ENCODE results near the gene TRIM56. TPM values are rescaled to one million over a fixed set of nuclear protein-coding genes. Genes with fewer than 3 reads are reported as not detected.

Gene TRIM56
- total and polyA plus RNA-seq, 2 of the 13 experiments (the other 11 are each of a cell fraction or from before 2014, with no cell fraction given), result 3.2 to 7.1 TPM

DNA sequence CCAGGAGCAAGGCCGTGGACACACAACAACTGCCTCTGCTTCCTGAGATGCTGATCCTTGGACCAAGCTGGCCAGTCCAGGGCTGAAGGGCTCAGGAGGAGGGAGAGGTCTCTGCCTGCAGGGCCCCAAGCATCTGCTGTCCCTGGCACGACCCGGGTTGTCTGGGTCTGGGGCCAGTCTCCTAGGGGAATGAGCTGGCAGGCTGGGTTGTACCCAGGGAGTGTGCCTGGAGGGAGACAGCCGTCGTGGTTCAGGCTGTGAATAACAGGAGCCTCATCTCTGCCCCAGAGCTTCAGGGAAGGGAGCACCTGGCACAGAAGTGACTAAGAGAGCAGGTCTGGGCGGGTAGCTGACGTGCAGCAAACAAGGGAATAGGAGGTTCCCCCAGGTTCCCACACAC, 23.7 kb downstream of the TRIM56 start:
- no peaks in the 10 kb centered on the region for H3K9me3 ChIP-seq (ENCODE audit: low read length)
- ChIA-PET POLR2A (interaction anchor here (0.7 to 3.8 kb wide), 8 partner anchors 8 to 219 kb away, joined by 3 to 68 read pairs (median 6); partner anchors contain the start of genes MOGAT3, SERPINE1, UFSP1 and VGF), CTCF (ENCODE audit: low intra/inter-chr PET ratio, low total read pairs) (no interaction called here)
- H3K4me1 ChIP-seq (ENCODE audit: insufficient read depth, low read length), result peaks cover 85% of the 10 kb centered on the region
- H2AFZ ChIP-seq (ENCODE audit: low read length), result no peak overlapping the region
- no peak for DNase-seq (ENCODE audit: low spot score)
- H3K9ac ChIP-seq (ENCODE audit: insufficient read depth, low read depth, low read length), result peak overlapping the region; percentile 41; the same call in 1 of the 2 replicates
- in situ Hi-C loops (cut with HindIII; ENCODE audit: extremely low pct_ligation_motif_present, low pct_unique_long_range_greater_than_20kb) (no loop called here), intact Hi-C loops (cut with micrococcal nuclease; ENCODE audit: unreplicated experiment) (no loop called here)
- no peaks in the 10 kb centered on the region for H3K36me3 ChIP-seq (replicated peaks in 1 of 2; ENCODE audit: control insufficient read depth in 1 of 2, insufficient read depth in 2 of 2, low read length in 2 of 2)
- no peak for FAIRE-seq
- peak overlapping the region; percentile 71 for H3K4me2 ChIP-seq (ENCODE audit: low read depth, low read length)
- peak; percentile 61 for ATAC-seq
- peak overlapping the region in 1 of 3 experiments; percentile 51; a peak in 1 of 6 replicates for H3K4me3 ChIP-seq (replicated peaks in 1 of 3; ENCODE audit: insufficient read depth in 1 of 3, low read depth in 2 of 3, low read length in 3 of 3)
- H3K27me3 ChIP-seq (ENCODE audit: control insufficient read depth in 1 of 2, insufficient read depth in 2 of 2, low read length in 2 of 2), result 0 out of 5 replicates have a peak, but pooled peaks cover 0 to 3% of the 10 kb centered on the region in 2 experiments
- no TSS peak for BruUV-seq (replicated peaks)
- no peaks in the 10 kb centered on the region for H3K79me2 ChIP-seq (ENCODE audit: insufficient read depth, low read length)
- no peaks in the 10 kb centered on the region for H4K20me1 ChIP-seq (ENCODE audit: insufficient read depth, low read length)
- peak overlapping the region; percentile 51 for H3K27ac ChIP-seq (ENCODE audit: extremely low read length, insufficient read depth, low read length)
- WGBS (ENCODE audit: low lambda C conversion rate), result no CpG with 5 or more reads among the region's 7 CpGs
- TF ChIP-seq ZNF263 (CRISPR knock-in tag; IDR thresholded peaks at IDR 0.05), result peak; percentile 87
- TF ChIP-seq NFRKB (IDR thresholded peaks at IDR 0.05), result no peak
- no peak for TF ChIP-seq GPN1 (CRISPR knock-in tag; IDR thresholded peaks at IDR 0.05; ENCODE audit: borderline replicate concordance)
- TF ChIP-seq TCF7 (IDR thresholded peaks at IDR 0.05; ENCODE audit: low read depth), result no peak
- no peak for TF ChIP-seq REL (CRISPR knock-in tag; conservative IDR thresholded peaks at IDR 0.05)
- TF ChIP-seq HIC2 (CRISPR knock-in tag; IDR thresholded peaks at IDR 0.05; ENCODE audit: low read depth), result peak; percentile 60; the same call in 1 of the 2 replicates
- TF ChIP-seq, protein P1, sequence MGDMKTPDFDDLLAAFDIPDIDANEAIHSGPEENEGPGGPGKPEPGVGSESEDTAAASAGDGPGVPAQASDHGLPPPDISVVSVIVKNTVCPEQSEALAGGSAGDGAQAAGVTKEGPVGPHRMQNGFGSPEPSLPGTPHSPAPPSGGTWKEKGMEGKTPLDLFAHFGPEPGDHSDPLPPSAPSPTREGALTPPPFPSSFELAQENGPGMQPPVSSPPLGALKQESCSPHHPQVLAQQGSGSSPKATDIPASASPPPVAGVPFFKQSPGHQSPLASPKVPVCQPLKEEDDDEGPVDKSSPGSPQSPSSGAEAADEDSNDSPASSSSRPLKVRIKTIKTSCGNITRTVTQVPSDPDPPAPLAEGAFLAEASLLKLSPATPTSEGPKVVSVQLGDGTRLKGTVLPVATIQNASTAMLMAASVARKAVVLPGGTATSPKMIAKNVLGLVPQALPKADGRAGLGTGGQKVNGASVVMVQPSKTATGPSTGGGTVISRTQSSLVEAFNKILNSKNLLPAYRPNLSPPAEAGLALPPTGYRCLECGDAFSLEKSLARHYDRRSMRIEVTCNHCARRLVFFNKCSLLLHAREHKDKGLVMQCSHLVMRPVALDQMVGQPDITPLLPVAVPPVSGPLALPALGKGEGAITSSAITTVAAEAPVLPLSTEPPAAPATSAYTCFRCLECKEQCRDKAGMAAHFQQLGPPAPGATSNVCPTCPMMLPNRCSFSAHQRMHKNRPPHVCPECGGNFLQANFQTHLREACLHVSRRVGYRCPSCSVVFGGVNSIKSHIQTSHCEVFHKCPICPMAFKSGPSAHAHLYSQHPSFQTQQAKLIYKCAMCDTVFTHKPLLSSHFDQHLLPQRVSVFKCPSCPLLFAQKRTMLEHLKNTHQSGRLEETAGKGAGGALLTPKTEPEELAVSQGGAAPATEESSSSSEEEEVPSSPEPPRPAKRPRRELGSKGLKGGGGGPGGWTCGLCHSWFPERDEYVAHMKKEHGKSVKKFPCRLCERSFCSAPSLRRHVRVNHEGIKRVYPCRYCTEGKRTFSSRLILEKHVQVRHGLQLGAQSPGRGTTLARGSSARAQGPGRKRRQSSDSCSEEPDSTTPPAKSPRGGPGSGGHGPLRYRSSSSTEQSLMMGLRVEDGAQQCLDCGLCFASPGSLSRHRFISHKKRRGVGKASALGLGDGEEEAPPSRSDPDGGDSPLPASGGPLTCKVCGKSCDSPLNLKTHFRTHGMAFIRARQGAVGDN (CRISPR knock-in tag; IDR thresholded peaks at IDR 0.05), result peak; percentile 61; the same call in 1 of the 2 replicates
- no peak for TF ChIP-seq ZBTB2 (CRISPR knock-in tag; IDR thresholded peaks at IDR 0.05; ENCODE audit: low read depth)
- TF ChIP-seq ZMYM3 (CRISPR knock-in tag; IDR thresholded peaks at IDR 0.05), result peak; percentile 42; the same call in 1 of the 2 replicates
- no peak for TF ChIP-seq SNAPC2 (CRISPR knock-in tag; IDR thresholded peaks at IDR 0.05)
- TF ChIP-seq, protein P2, sequence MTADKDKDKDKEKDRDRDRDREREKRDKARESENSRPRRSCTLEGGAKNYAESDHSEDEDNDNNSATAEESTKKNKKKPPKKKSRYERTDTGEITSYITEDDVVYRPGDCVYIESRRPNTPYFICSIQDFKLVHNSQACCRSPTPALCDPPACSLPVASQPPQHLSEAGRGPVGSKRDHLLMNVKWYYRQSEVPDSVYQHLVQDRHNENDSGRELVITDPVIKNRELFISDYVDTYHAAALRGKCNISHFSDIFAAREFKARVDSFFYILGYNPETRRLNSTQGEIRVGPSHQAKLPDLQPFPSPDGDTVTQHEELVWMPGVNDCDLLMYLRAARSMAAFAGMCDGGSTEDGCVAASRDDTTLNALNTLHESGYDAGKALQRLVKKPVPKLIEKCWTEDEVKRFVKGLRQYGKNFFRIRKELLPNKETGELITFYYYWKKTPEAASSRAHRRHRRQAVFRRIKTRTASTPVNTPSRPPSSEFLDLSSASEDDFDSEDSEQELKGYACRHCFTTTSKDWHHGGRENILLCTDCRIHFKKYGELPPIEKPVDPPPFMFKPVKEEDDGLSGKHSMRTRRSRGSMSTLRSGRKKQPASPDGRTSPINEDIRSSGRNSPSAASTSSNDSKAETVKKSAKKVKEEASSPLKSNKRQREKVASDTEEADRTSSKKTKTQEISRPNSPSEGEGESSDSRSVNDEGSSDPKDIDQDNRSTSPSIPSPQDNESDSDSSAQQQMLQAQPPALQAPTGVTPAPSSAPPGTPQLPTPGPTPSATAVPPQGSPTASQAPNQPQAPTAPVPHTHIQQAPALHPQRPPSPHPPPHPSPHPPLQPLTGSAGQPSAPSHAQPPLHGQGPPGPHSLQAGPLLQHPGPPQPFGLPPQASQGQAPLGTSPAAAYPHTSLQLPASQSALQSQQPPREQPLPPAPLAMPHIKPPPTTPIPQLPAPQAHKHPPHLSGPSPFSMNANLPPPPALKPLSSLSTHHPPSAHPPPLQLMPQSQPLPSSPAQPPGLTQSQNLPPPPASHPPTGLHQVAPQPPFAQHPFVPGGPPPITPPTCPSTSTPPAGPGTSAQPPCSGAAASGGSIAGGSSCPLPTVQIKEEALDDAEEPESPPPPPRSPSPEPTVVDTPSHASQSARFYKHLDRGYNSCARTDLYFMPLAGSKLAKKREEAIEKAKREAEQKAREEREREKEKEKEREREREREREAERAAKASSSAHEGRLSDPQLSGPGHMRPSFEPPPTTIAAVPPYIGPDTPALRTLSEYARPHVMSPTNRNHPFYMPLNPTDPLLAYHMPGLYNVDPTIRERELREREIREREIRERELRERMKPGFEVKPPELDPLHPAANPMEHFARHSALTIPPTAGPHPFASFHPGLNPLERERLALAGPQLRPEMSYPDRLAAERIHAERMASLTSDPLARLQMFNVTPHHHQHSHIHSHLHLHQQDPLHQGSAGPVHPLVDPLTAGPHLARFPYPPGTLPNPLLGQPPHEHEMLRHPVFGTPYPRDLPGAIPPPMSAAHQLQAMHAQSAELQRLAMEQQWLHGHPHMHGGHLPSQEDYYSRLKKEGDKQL (CRISPR knock-in tag; IDR thresholded peaks at IDR 0.05; ENCODE audit: low read depth), result no peak
- TF ChIP-seq ZNF543 (CRISPR knock-in tag; IDR thresholded peaks at IDR 0.05), result no peak
